ENCODE results near the gene DKK3.

DKK3 gene

GRCh38 chr11:11965656-11966353 lies 42.6 kb downstream of the DKK3 start:
- no peak for DNase-seq

- no peak for DNase-seq
Measured at GRCh38 chr11:11965192-11965591, 43.2 kb downstream of the DKK3 start.

- DNase-seq: no peak
Measured at GRCh38 chr11:11964774-11965150, 43.7 kb downstream of the DKK3 start.

GRCh38 chr11:11963842-11964773 lies 44.3 kb downstream of the DKK3 start:
- DNase-seq: no peak

GRCh38 chr11:11963067-11963466 lies 45.4 kb downstream of the DKK3 start:
- no peak for DNase-seq

- DNase-seq: no peak
Measured at GRCh38 chr11:11961399-11962028, 46.9 kb downstream of the DKK3 start.

GRCh38 chr11:11960687-11961086 lies 47.7 kb downstream of the DKK3 start:
- DNase-seq: no peak

GRCh38 chr11:11959601-11960000 lies 48.8 kb downstream of the DKK3 start:
- no peak for DNase-seq

- DNase-seq: no peak
Measured at GRCh38 chr11:11958403-11959231, 49.8 kb downstream of the DKK3 start.

- DNase-seq: no peak
Measured at GRCh38 chr11:11956006-11956405, 52.4 kb downstream of the DKK3 start.

- DNase-seq: no peak
Measured at GRCh38 chr11:11952036-11952435, 56.4 kb downstream of the DKK3 start.

- no peak for DNase-seq
Measured at GRCh38 chr11:11949482-11949881, 58.9 kb downstream of the DKK3 start.

GRCh38 chr11:11948242-11948947 lies 60.0 kb downstream of the DKK3 start:
- DNase-seq: no peak

- DNase-seq: no peak
Measured at GRCh38 chr11:11947825-11948224, 60.6 kb downstream of the DKK3 start.

- no peak for DNase-seq
Measured at GRCh38 chr11:11946878-11947277, 61.5 kb downstream of the DKK3 start.

GRCh38 chr11:11946180-11946579 lies 62.2 kb downstream of the DKK3 start:
- no peak for DNase-seq

- DNase-seq: no peak
Measured at GRCh38 chr11:11944444-11944843, 64.0 kb downstream of the DKK3 start.

GRCh38 chr11:11942668-11943067 lies 65.8 kb downstream of the DKK3 start:
- no peak for DNase-seq

- DNase-seq: no peak
Measured at GRCh38 chr11:11940551-11940950, 67.9 kb downstream of the DKK3 start.

GRCh38 chr11:11937957-11938356 lies 70.5 kb downstream of the DKK3 start:
- no peak for DNase-seq

GRCh38 chr11:11937433-11937832 lies 71.0 kb downstream of the DKK3 start:
- DNase-seq: no peak

GRCh38 chr11:11935536-11935935 lies 72.9 kb downstream of the DKK3 start:
- no peak for DNase-seq

All from NCI-H510A (cell line).